Activated T-helper 17 cell treated with anti-CD3 and anti-CD28 coated beads, Interleukin-2, amount 50 U/mL, for 72 hours (primary cell): Measurements from ENCODE around the gene IFI44L. TPM values are rescaled to one million over a fixed set of nuclear protein-coding genes. Genes with fewer than 3 reads are reported as not detected.

Source experiments
- ATAC-seq: fragments of 150-1000 bp; cut with Tn5 transposase; replicated peaks from 2 replicates; pipeline ENCODE4 v1.10.0; 2021; ENCODE audit warnings: mild to moderate bottlenecking, moderate library complexity
- H3K27ac Mint-ChIP-seq: one replicate; pipeline ENCODE4 v1.8.0; 2022; ENCODE audit warnings: mixed read lengths
- H3K27me3 Mint-ChIP-seq: one replicate; pipeline ENCODE4 v1.8.0; 2022; ENCODE audit warnings: mixed read lengths
- H3K36me3 Mint-ChIP-seq: one replicate; pipeline ENCODE4 v1.8.0; 2022; ENCODE audit warnings: low read depth, mild to moderate bottlenecking, mixed read lengths
- H3K4me1 Mint-ChIP-seq: one replicate; pipeline ENCODE4 v1.8.0; 2022; ENCODE audit warnings: mixed read lengths
- H3K4me3 Mint-ChIP-seq: one replicate; pipeline ENCODE4 v1.8.0; 2022; ENCODE audit warnings: mild to moderate bottlenecking, mixed read lengths
- H3K9me3 Mint-ChIP-seq: one replicate; pipeline ENCODE4 v1.8.0; 2022; ENCODE audit warnings: mixed read lengths
- total RNA-seq, 2 donors: library from RNA; stranded (reverse); gene quantifications; one replicate each; pipeline ENCODE4 v1.2.3, GENCODE V29; 2022

Gene IFI44L
- total RNA-seq, 2 donors from 2014 or later = 3.4 to 4.1 TPM

- Mint-ChIP-seq H3K4me1 (no peaks in the 10 kb centered on the region), H3K27ac (peak overlapping the region; percentile 75), H3K4me3 (no peak overlapping the region), H3K36me3 (peaks cover 90% of the 10 kb centered on the region), H3K9me3 (no peaks in the 10 kb centered on the region), H3K27me3 (no peaks in the 10 kb centered on the region)
- no peak for ATAC-seq
Measured at GRCh38 chr1:78658901-78659300, 38.7 kb downstream of the IFI44L start.

GRCh38 chr1:78663923-78664322 is 43.7 kb downstream of the IFI44L start:
- Mint-ChIP-seq H3K27me3 (no peaks in the 10 kb centered on the region), H3K27ac (no peak overlapping the region)

GRCh38 chr1:78664763-78665162 is 44.5 kb downstream of the IFI44L start:
- H3K27ac Mint-ChIP-seq = no peak overlapping the region

More at GRCh38 chr1:78663923-78664322, 43.7 kb downstream of the IFI44L start:
- ATAC-seq = no peak
- peaks cover 6% of the 10 kb centered on the region for H3K4me1 Mint-ChIP-seq
- no peaks in the 10 kb centered on the region for H3K9me3 Mint-ChIP-seq
- H3K4me3 Mint-ChIP-seq = no peak overlapping the region
- H3K36me3 Mint-ChIP-seq = peaks cover 58% of the 10 kb centered on the region

GRCh38 chr1:78665809-78666208 is 45.6 kb downstream of the IFI44L start:
- H3K4me3 Mint-ChIP-seq = no peak overlapping the region
- no peaks in the 10 kb centered on the region for H3K27me3 Mint-ChIP-seq
- H3K36me3 Mint-ChIP-seq = peaks cover 39% of the 10 kb centered on the region
- ATAC-seq = no peak
- peaks cover 6% of the 10 kb centered on the region for H3K4me1 Mint-ChIP-seq
- H3K27ac Mint-ChIP-seq = no peak overlapping the region
- no peaks in the 10 kb centered on the region for H3K9me3 Mint-ChIP-seq

More at GRCh38 chr1:78664763-78665162, 44.5 kb downstream of the IFI44L start:
- no peaks in the 10 kb centered on the region for H3K27me3 Mint-ChIP-seq
- H3K4me3 Mint-ChIP-seq = no peak overlapping the region
- ATAC-seq = peak; percentile 87
- H3K4me1 Mint-ChIP-seq = peaks cover 6% of the 10 kb centered on the region
- peaks cover 49% of the 10 kb centered on the region for H3K36me3 Mint-ChIP-seq
- no peaks in the 10 kb centered on the region for H3K9me3 Mint-ChIP-seq

GRCh38 chr1:78667939-78668338 is 47.7 kb downstream of the IFI44L start:
- H3K27me3 Mint-ChIP-seq = no peaks in the 10 kb centered on the region
- ATAC-seq = no peak

GRCh38 chr1:78668427-78668826 is 48.2 kb downstream of the IFI44L start:
- ATAC-seq = no peak
- peaks cover 6% of the 10 kb centered on the region for H3K4me1 Mint-ChIP-seq
- no peaks in the 10 kb centered on the region for H3K9me3 Mint-ChIP-seq
- no peak overlapping the region for H3K27ac Mint-ChIP-seq
- H3K4me3 Mint-ChIP-seq = no peak overlapping the region
- H3K36me3 Mint-ChIP-seq = peaks cover 13% of the 10 kb centered on the region
- no peaks in the 10 kb centered on the region for H3K27me3 Mint-ChIP-seq

More at GRCh38 chr1:78667939-78668338, 47.7 kb downstream of the IFI44L start:
- H3K4me1 Mint-ChIP-seq = peaks cover 6% of the 10 kb centered on the region
- H3K9me3 Mint-ChIP-seq = no peaks in the 10 kb centered on the region
- H3K36me3 Mint-ChIP-seq = peaks cover 17% of the 10 kb centered on the region
- no peak overlapping the region for H3K27ac Mint-ChIP-seq
- no peak overlapping the region for H3K4me3 Mint-ChIP-seq

GRCh38 chr1:78672428-78672827 is 52.2 kb downstream of the IFI44L start:
- H3K4me1 Mint-ChIP-seq = no peaks in the 10 kb centered on the region
- ATAC-seq = no peak
- no peaks in the 10 kb centered on the region for H3K9me3 Mint-ChIP-seq
- H3K4me3 Mint-ChIP-seq = no peak overlapping the region
- H3K36me3 Mint-ChIP-seq = no peaks in the 10 kb centered on the region
- H3K27me3 Mint-ChIP-seq = no peaks in the 10 kb centered on the region
- H3K27ac Mint-ChIP-seq = no peak overlapping the region

DNA sequence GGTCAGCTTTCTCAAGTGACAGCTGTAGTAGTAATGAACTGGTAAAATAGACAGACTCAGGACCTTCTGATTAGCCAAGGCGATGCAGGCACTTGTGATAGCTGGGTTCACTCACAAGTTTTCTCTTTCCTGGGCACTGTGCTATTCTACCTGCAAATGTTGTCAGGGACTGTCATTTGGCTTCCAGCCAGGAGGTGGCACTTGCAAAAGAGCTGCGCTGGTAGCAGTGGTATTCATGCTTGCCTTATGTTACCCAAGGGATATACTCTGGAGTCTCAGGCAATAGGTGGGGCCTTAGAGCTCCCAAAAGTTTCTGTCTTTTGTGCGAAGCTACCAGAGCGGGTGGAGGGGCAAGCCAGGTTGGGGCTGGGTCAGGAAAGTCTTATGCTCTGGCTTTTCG is 52.9 kb downstream of the IFI44L start:
- Mint-ChIP-seq H3K27ac (no peak overlapping the region), H3K36me3 (no peaks in the 10 kb centered on the region), H3K4me3 (no peak overlapping the region), H3K9me3 (no peaks in the 10 kb centered on the region), H3K4me1 (no peaks in the 10 kb centered on the region), H3K27me3 (no peaks in the 10 kb centered on the region)
- ATAC-seq = no peak

DNA sequence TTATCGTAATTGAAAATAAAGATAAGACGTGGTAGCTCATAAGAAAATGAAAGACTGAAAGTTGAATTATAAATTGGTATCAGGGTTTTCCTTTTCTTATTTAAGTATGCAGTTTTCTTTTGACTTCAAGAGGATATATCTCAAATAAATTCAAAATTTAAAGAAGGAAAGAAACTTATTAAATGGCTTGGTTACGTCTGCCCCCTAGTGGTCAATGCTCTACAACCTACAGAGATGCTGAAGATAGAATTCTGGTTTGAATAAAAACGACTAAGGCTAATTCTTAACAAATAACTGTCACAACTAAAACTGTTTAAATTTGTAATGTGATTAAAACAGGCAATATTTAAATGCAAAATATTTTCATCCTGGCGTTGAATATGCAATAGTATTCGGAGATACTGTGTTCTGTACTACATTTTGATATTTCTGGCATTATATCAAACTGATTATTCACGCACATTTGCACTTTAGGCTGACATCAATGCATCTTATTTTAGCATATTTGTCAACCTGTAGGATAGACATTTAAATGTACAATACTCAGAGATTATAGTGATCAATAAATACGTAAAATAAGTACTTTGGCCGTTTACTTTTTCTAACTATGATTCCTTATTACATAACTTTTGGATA is 56.2 kb downstream of the IFI44L start:
- H3K4me1 Mint-ChIP-seq = no peaks in the 10 kb centered on the region
- ATAC-seq = peak; percentile 45
- H3K27me3 Mint-ChIP-seq = no peaks in the 10 kb centered on the region
- no peaks in the 10 kb centered on the region for H3K9me3 Mint-ChIP-seq
- no peak overlapping the region for H3K4me3 Mint-ChIP-seq
- H3K36me3 Mint-ChIP-seq = no peaks in the 10 kb centered on the region
- H3K27ac Mint-ChIP-seq = no peak overlapping the region

- no peaks in the 10 kb centered on the region for H3K4me1 Mint-ChIP-seq
Measured at GRCh38 chr1:78676993-78677392, 56.7 kb downstream of the IFI44L start.

GRCh38 chr1:78677788-78678187 is 57.5 kb downstream of the IFI44L start:
- Mint-ChIP-seq H3K4me1 (no peaks in the 10 kb centered on the region), H3K27me3 (no peaks in the 10 kb centered on the region), H3K36me3 (no peaks in the 10 kb centered on the region), H3K27ac (no peak overlapping the region), H3K4me3 (no peak overlapping the region), H3K9me3 (no peaks in the 10 kb centered on the region)
- ATAC-seq = no peak

More at GRCh38 chr1:78676993-78677392, 56.7 kb downstream of the IFI44L start:
- H3K36me3 Mint-ChIP-seq = no peaks in the 10 kb centered on the region
- no peaks in the 10 kb centered on the region for H3K27me3 Mint-ChIP-seq
- no peaks in the 10 kb centered on the region for H3K9me3 Mint-ChIP-seq
- H3K27ac Mint-ChIP-seq = no peak overlapping the region
- ATAC-seq = no peak
- H3K4me3 Mint-ChIP-seq = no peak overlapping the region

DNA sequence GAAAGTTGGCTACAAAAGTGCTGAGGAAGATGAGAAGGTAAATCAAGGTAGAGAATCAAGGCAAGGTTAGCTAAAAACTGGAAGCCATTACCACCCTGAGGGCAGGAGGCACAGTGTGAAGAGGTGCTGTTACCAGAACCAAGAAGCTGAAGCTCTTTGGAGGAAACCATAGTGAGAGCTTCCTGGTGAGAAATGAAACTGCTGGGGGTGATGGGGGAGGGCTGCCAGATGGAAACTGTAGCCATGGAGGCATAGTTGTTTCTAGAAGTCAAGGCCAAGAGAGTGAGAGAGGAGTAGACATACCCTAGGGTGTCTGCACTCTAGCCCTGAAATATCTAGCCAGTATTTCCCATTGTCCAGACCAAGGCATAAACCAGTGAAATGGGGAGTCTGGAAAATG is 58.1 kb downstream of the IFI44L start:
- no peak overlapping the region for H3K4me3 Mint-ChIP-seq
- H3K9me3 Mint-ChIP-seq = no peaks in the 10 kb centered on the region
- H3K27me3 Mint-ChIP-seq = peaks cover 3% of the 10 kb centered on the region
- no peaks in the 10 kb centered on the region for H3K36me3 Mint-ChIP-seq
- H3K4me1 Mint-ChIP-seq = no peaks in the 10 kb centered on the region
- ATAC-seq = peak; percentile 16
- H3K27ac Mint-ChIP-seq = no peak overlapping the region

DNA sequence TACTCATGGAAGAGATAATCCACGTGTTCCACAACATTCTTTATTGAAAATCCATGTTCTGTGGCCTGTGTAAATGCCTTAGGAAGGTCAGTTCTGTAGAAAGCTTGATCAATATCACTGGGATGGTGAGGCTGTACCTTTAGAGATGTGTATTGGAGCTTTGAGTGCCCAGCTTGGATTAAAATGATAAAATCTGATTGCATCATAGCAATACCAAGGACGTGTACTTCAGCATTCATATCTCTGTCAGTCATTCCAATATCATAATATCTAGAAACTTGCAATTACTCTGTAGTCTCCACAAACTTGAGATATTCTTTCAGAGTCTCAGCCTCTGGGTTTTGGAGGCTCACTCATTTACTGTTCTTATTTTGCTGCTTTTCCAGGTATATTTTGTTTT is 61.0 kb downstream of the IFI44L start:
- H3K4me1 Mint-ChIP-seq = no peaks in the 10 kb centered on the region
- no peak overlapping the region for H3K27ac Mint-ChIP-seq
- no peak overlapping the region for H3K4me3 Mint-ChIP-seq
- H3K9me3 Mint-ChIP-seq = no peaks in the 10 kb centered on the region
- peaks cover 15% of the 10 kb centered on the region for H3K27me3 Mint-ChIP-seq
- no peak for ATAC-seq
- H3K36me3 Mint-ChIP-seq = no peaks in the 10 kb centered on the region

- H3K27ac Mint-ChIP-seq = no peak overlapping the region
- H3K4me3 Mint-ChIP-seq = no peak overlapping the region
- H3K27me3 Mint-ChIP-seq = peaks cover 15% of the 10 kb centered on the region
- H3K4me1 Mint-ChIP-seq = no peaks in the 10 kb centered on the region
- H3K36me3 Mint-ChIP-seq = no peaks in the 10 kb centered on the region
- no peak for ATAC-seq
- H3K9me3 Mint-ChIP-seq = no peaks in the 10 kb centered on the region
Measured at GRCh38 chr1:78682496-78682895, 62.2 kb downstream of the IFI44L start.

DNA sequence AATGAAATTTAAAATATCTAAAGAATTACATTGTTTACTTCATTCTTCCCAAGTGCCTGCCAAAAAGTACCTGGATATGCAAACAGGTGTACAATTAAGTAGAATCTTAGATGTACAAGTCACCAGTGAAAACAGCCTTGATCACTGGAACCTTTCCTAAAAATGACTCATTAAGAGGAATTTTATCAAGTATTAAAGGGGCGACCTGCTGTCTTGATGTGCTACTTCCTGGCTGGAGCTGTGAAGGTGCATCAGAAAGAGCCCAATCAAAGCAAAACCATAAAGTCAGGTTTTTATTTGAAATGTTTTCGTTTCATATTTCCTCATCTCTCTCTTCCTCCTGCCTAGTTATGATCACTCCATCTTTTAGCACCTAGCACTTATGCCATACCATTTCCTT is 62.8 kb downstream of the IFI44L start:
- Mint-ChIP-seq H3K4me1 (no peaks in the 10 kb centered on the region), H3K27me3 (peaks cover 15% of the 10 kb centered on the region), H3K36me3 (no peaks in the 10 kb centered on the region), H3K4me3 (no peak overlapping the region), H3K27ac (no peak overlapping the region), H3K9me3 (no peaks in the 10 kb centered on the region)
- no peak for ATAC-seq

- Mint-ChIP-seq H3K4me3 (no peak overlapping the region), H3K4me1 (no peaks in the 10 kb centered on the region), H3K36me3 (no peaks in the 10 kb centered on the region), H3K27ac (no peak overlapping the region), H3K27me3 (peaks cover 31% of the 10 kb centered on the region), H3K9me3 (no peaks in the 10 kb centered on the region)
- no peak for ATAC-seq
Measured at GRCh38 chr1:78687315-78687714, 67.1 kb downstream of the IFI44L start.
